IMR-90 (cell line): ENCODE measurements around the gene CALHM1. TPM values are rescaled to one million over a fixed set of nuclear protein-coding genes. Genes with fewer than 3 reads are reported as not detected.

Source experiments
- ATAC-seq: fragments of 200-7000 bp; cut with Tn5 transposase; 2 replicates; pipeline ENCODE4 v1.9.1; 2020; ENCODE audit warnings: low read depth, mild to moderate bottlenecking, moderate library complexity
- BruUV-seq: library from RNA; stranded (reverse); fragments of 400-500 nt; replicated peaks from 2 replicates; lab custom pipeline; 2021; lab: Mats Ljungman, UMichigan
- CTCF ChIA-PET: fragments of 300-600 bp; formaldehyde crosslinking; extraction: SDS; loops from one replicate; lab custom pipeline; 2021; ENCODE audit warnings: antibody characterized with exemption; lab: Yijun Ruan, JAX
- POLR2A ChIA-PET: fragments of 300-600 bp; sonication (Branson Sonifier 250); formaldehyde crosslinking; loops from one replicate; lab custom pipeline; 2022; ENCODE audit warnings: antibody characterized with exemption; ENCODE audit not compliant: unreplicated experiment; lab: Charles Lee
- DNase-seq: peaks from one replicate; pipeline ENCODE4 v3.0.0; 2013
- H2AFZ ChIP-seq: replicated peaks from 2 replicates; pipeline ENCODE3; 2013; ENCODE audit warnings: low read length, mild to moderate bottlenecking; ENCODE audit not compliant: poor library complexity
- H2AK5ac ChIP-seq: 2 replicates; pipeline ENCODE4 v1.6.1; 2013; ENCODE audit warnings: low read depth, low read length, inconsistent platforms
- H2AK9ac ChIP-seq: replicated peaks from 2 replicates; pipeline ENCODE3; 2013; ENCODE audit warnings: mild to moderate bottlenecking, low read depth, low read length, moderate library complexity; ENCODE audit not compliant: poor library complexity
- H2BK120ac ChIP-seq: 2 replicates; pipeline ENCODE4 v1.6.1; 2013; ENCODE audit warnings: low read depth, low read length, inconsistent platforms
- H2BK15ac ChIP-seq: 3 replicates; pipeline ENCODE4 v1.6.1; 2013; ENCODE audit warnings: low read depth, low read length, inconsistent platforms
- H2BK20ac ChIP-seq: 2 replicates; pipeline ENCODE4 v1.6.1; 2013; ENCODE audit warnings: low read depth, mild to moderate bottlenecking, inconsistent platforms, low read length, moderate library complexity
- H2BK5ac ChIP-seq: 2 replicates; pipeline ENCODE4 v1.6.1; 2013; ENCODE audit warnings: mild to moderate bottlenecking, low read depth, low read length, inconsistent platforms; ENCODE audit not compliant: poor library complexity, severe bottlenecking
- H3K14ac ChIP-seq: replicated peaks from 2 replicates; pipeline ENCODE4 v1.6.1; 2013; ENCODE audit warnings: low read depth, low read length, inconsistent platforms
- H3K18ac ChIP-seq: 2 replicates; pipeline ENCODE4 v1.6.1; 2013; ENCODE audit warnings: low read depth, low read length, control low read depth
- H3K23ac ChIP-seq: 2 replicates; pipeline ENCODE4 v1.6.1; 2013; ENCODE audit warnings: low read depth, low read length, inconsistent platforms
- H3K27ac ChIP-seq: 2 replicates; pipeline ENCODE4 v1.5.1; 2013; ENCODE audit warnings: mild to moderate bottlenecking, control low read depth, low read length; ENCODE audit not compliant: insufficient read depth
- H3K27me3 ChIP-seq: 2 replicates; pipeline ENCODE4 v1.6.1; 2013; ENCODE audit warnings: low read length; ENCODE audit not compliant: control insufficient read depth, insufficient read depth
- H3K36me3 ChIP-seq: 2 replicates; pipeline ENCODE4 v1.6.1; 2013; ENCODE audit warnings: low read length, mixed read lengths; ENCODE audit not compliant: control insufficient read depth, insufficient read depth
- H3K4ac ChIP-seq: 2 replicates; pipeline ENCODE4 v1.6.1; 2013; ENCODE audit warnings: low read depth, low read length, inconsistent platforms
- H3K4me1 ChIP-seq: 2 replicates; pipeline ENCODE4 v1.6.1; 2013; ENCODE audit warnings: low read length, mixed read lengths; ENCODE audit not compliant: control insufficient read depth, insufficient read depth
- H3K4me2 ChIP-seq: 2 replicates; pipeline ENCODE4 v1.6.1; 2013; ENCODE audit warnings: low read depth, mild to moderate bottlenecking, control low read depth, low read length, moderate library complexity
- H3K4me3 ChIP-seq: 2 replicates; pipeline ENCODE4 v1.5.1; 2013; ENCODE audit warnings: low read depth, mild to moderate bottlenecking, control low read depth, low read length, moderate library complexity; ENCODE audit not compliant: insufficient read depth
- H3K56ac ChIP-seq: 2 replicates; pipeline ENCODE4 v1.6.1; 2013; ENCODE audit warnings: low read length, inconsistent platforms; ENCODE audit not compliant: insufficient read depth; ENCODE audit errors: extremely low read depth
- H3K79me1 ChIP-seq, 2 experiments: 2 replicates each; pipeline ENCODE4 v1.6.1; 2013; ENCODE audit warnings: low read length in 2 of 2, inconsistent platforms in 1 of 2, low read depth in 1 of 2
- H3K9ac ChIP-seq: 2 replicates; pipeline ENCODE4 v1.6.1; 2013; ENCODE audit warnings: low read depth, low read length, control low read depth
- H3K9me1 ChIP-seq: 2 replicates; pipeline ENCODE4 v1.6.1; 2013; ENCODE audit warnings: low read length, inconsistent platforms; ENCODE audit not compliant: insufficient read depth
- H3K9me3 ChIP-seq: 2 replicates; pipeline ENCODE4 v1.6.1; 2013; ENCODE audit warnings: low read length; ENCODE audit not compliant: control insufficient read depth, insufficient read depth
- H4K20me1 ChIP-seq: 2 replicates; pipeline ENCODE4 v1.6.1; 2013; ENCODE audit warnings: low read length, inconsistent platforms; ENCODE audit not compliant: insufficient read depth
- H4K5ac ChIP-seq: 2 replicates; pipeline ENCODE4 v1.6.1; 2013; ENCODE audit warnings: mild to moderate bottlenecking, low read depth, low read length, control low read depth
- H4K8ac ChIP-seq, 2 experiments: 2 replicates each; pipeline ENCODE4 v1.6.1; 2013; ENCODE audit warnings: low read depth in 2 of 2, low read length in 2 of 2, control low read depth in 1 of 2, inconsistent platforms in 1 of 2
- H4K91ac ChIP-seq: 2 replicates; pipeline ENCODE4 v1.6.1; 2013; ENCODE audit warnings: low read depth, low read length, inconsistent platforms; ENCODE audit not compliant: insufficient read depth
- BHLHE40 ChIP-seq: fragments of 150-350 bp; IDR thresholded peaks from 2 replicates; pipeline ENCODE4 v1.6.1; 2016; ENCODE audit warnings: mild to moderate bottlenecking, low read depth, low read length
- CEBPB ChIP-seq: IDR thresholded peaks from 2 replicates; pipeline ENCODE4 v1.6.1; 2012; ENCODE audit warnings: low read depth, low read length, improper control_type of control experiment
- CHD1 ChIP-seq: IDR thresholded peaks from 2 replicates; pipeline ENCODE4 v1.6.1; 2012; ENCODE audit warnings: low read depth, low read length, improper control_type of control experiment
- FOS ChIP-seq: fragments of 150-350 bp; IDR thresholded peaks from 2 replicates; pipeline ENCODE4 v1.6.1; 2016; ENCODE audit warnings: low read depth, low read length
- MAFK ChIP-seq: IDR thresholded peaks from 2 replicates; pipeline ENCODE4 v1.6.1; 2012; ENCODE audit warnings: low read depth, low read length, improper control_type of control experiment
- MAZ ChIP-seq: IDR thresholded peaks from 2 replicates; pipeline ENCODE4 v1.6.1; 2012; ENCODE audit warnings: low read depth, mild to moderate bottlenecking, low read length, improper control_type of control experiment, moderate library complexity, borderline replicate concordance
- POLR2A ChIP-seq: IDR thresholded peaks from 2 replicates; pipeline ENCODE4 v1.6.1; 2012; ENCODE audit warnings: mild to moderate bottlenecking, low read depth, low read length
- RAD21 ChIP-seq: IDR thresholded peaks from 2 replicates; pipeline ENCODE4 v1.6.1; 2012; ENCODE audit warnings: low read length, improper control_type of control experiment
- USF2 ChIP-seq: fragments of 150-350 bp; IDR thresholded peaks from 2 replicates; pipeline ENCODE4 v1.6.1; 2017; ENCODE audit warnings: mild to moderate bottlenecking, antibody characterized with exemption, low read length, low read depth
- WGBS, 2 experiments: methylation state at CpG; one replicate each; pipeline versions ENCODE4 v1.1.5 to v1.1.7; 2013; ENCODE audit warnings: missing lambda C conversion rate in 2 of 2; ENCODE audit not compliant: insufficient read length in 1 of 2; ENCODE audit errors: extremely low coverage in 2 of 2; 5-methylcytosine and 5-hydroxymethylcytosine counted together
- dilution Hi-C: fragments of 300-500 bp; cut with HindIII; formaldehyde crosslinking; loops from one replicate; pipeline ENCODE4 v1.14.3; 2018; ENCODE audit warnings: low sequenced_read_pairs; ENCODE audit not compliant: unreplicated experiment
- in situ Hi-C: fragments of 300-500 bp; cut with MboI; formaldehyde crosslinking; loops from 3 replicates; pipeline ENCODE4 v1.14.3; 2019; ENCODE audit warnings: low sequenced_read_pairs, inconsistent platforms, mixed read lengths
- intact Hi-C: fragments of 100-400 bp; cut with micrococcal nuclease; formaldehyde crosslinking; loops from 2 replicates; pipeline ENCODE4 v1.10.0; 2022
- polyA plus RNA-seq, 3 experiments: library from polyadenylated mRNA; depleted of rRNA; stranded (reverse); fragments of >200 nt; gene quantifications; 2 replicates each; pipeline ENCODE4 v1.2.3, GENCODE V29; 2012; ENCODE audit warnings: low replicate concordance in 1 of 3
- total RNA-seq: library from RNA; depleted of rRNA; stranded (reverse); fragments of >200 nt; gene quantifications from 2 replicates; pipeline ENCODE4 v1.2.3, GENCODE V29; 2012
- TF ChIP-seq, protein P1 (sequence below): conservative IDR thresholded peaks from 2 replicates; pipeline ENCODE4 v1.5.1; 2012; ENCODE audit warnings: mild to moderate bottlenecking, low read depth, low read length, improper control_type of control experiment

Gene CALHM1
- total and polyA plus RNA-seq, 2 of the 4 experiments (the other 2 are of a cell fraction), result not detected

- dilution Hi-C loops (no loop called here), in situ Hi-C loops (no loop called here), intact Hi-C loops (no loop called here)
- ChIA-PET CTCF (no interaction called here), POLR2A (no interaction called here)
- Histone ChIP-seq H3K56ac (no peak overlapping the region), H3K36me3 (peaks cover 74% of the 10 kb centered on the region), H4K8ac (no peak overlapping the region), H3K14ac (no peak overlapping the region), H2AK5ac (no peak overlapping the region), H2AK9ac (no peak overlapping the region), H4K5ac (no peak overlapping the region), H4K20me1 (peaks cover 5% of the 10 kb centered on the region; the same call in 1 of the 2 replicates), H2BK20ac (no peak overlapping the region), H4K91ac (no peak overlapping the region), H3K4me2 (no peak overlapping the region), H3K4me3 (no peak overlapping the region), H3K4ac (no peak overlapping the region), H2BK5ac (no peak overlapping the region), H2AFZ (no peak overlapping the region), H3K18ac (no peak overlapping the region), H3K27ac (no peak overlapping the region), H3K79me1 (peaks cover 0 to 12% of the 10 kb centered on the region in 2 experiments; a peak in 2 of 4 replicates), H3K4me1 (no peaks in the 10 kb centered on the region; the same call in 1 of the 2 replicates), H3K9me1 (peaks cover 2% of the 10 kb centered on the region; the same call in 1 of the 2 replicates), H3K9ac (no peak overlapping the region), H2BK15ac (no peak overlapping the region), H2BK120ac (no peak overlapping the region), H3K27me3 (no peaks in the 10 kb centered on the region), H3K23ac (no peak overlapping the region), H3K9me3 (no peaks in the 10 kb centered on the region)
- 97% methylated on average over 12 of the region's 23 CpGs; no CpG with 5 or more reads in 1 of the 2 experiments for WGBS, 2 experiments
- TF ChIP-seq CHD1, result no peak
- TF ChIP-seq BHLHE40, result no peak
- TF ChIP-seq FOS, result no peak
- no peak for TF ChIP-seq CEBPB
- TF ChIP-seq POLR2A, result no peak
- no peak for TF ChIP-seq USF2
- no peak for TF ChIP-seq MAFK
- TF ChIP-seq RAD21, result no peak
- no peak for TF ChIP-seq MAZ
- TF ChIP-seq, protein P1, sequence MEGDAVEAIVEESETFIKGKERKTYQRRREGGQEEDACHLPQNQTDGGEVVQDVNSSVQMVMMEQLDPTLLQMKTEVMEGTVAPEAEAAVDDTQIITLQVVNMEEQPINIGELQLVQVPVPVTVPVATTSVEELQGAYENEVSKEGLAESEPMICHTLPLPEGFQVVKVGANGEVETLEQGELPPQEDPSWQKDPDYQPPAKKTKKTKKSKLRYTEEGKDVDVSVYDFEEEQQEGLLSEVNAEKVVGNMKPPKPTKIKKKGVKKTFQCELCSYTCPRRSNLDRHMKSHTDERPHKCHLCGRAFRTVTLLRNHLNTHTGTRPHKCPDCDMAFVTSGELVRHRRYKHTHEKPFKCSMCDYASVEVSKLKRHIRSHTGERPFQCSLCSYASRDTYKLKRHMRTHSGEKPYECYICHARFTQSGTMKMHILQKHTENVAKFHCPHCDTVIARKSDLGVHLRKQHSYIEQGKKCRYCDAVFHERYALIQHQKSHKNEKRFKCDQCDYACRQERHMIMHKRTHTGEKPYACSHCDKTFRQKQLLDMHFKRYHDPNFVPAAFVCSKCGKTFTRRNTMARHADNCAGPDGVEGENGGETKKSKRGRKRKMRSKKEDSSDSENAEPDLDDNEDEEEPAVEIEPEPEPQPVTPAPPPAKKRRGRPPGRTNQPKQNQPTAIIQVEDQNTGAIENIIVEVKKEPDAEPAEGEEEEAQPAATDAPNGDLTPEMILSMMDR, result no peak
- no TSS peak for BruUV-seq
- ATAC-seq (no peak), DNase-seq (no peak)
Observed at GRCh38 chr10:103443475-103444185, 15.1 kb downstream of the CALHM1 start.
